ENCODE data around the gene MAPK14.
"Not testable (repeated sequence)": the region's sequence is repeated elsewhere in the genome, so short reads cannot be mapped to it uniquely, and the experiment has no call there.

Gene MAPK14

DNA sequence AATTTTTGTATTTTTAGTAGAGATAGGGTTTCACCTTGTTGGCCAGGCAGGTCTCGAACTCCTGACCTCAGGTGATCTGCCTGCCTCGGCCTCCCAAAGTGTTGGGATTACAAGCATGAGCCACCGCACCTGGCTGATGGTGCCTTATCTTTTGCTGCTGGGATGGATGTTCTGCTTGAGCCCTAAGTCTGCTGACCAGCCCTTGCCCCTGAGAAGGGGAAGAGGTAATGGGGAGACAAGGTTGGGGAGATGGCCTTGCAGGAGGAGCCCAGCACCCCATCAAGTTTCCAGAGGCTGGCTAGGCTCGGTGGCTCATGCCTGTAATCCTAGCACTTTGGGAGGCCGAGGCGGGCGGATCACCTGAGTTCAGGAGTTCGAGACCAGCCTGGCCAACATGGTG is 96.7 kb downstream of the MAPK14 start:
- not testable (repeated sequence) for DNase-seq

DNA sequence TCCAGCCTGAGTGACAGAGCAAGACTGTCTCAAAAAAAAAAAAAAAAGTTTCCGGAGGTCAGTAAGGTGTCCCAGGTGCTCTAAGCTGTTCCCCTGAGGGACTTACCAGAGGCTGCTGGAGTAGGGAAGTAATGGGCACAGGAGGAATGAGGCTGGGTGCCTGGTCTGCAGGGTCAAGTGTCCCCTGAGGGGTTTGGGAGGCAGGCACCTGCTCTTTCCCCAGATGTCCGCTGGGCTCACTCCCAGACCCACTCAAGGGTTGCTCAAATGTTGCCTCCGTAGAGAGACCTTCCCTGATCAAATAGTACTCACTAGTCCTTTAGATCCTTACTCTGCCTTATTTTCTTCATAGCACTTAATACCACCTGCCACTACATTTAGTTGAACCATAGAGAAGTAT is 97.3 kb downstream of the MAPK14 start:
- DNase-seq: peak in 1 of 2 experiments; percentile 53

DNA sequence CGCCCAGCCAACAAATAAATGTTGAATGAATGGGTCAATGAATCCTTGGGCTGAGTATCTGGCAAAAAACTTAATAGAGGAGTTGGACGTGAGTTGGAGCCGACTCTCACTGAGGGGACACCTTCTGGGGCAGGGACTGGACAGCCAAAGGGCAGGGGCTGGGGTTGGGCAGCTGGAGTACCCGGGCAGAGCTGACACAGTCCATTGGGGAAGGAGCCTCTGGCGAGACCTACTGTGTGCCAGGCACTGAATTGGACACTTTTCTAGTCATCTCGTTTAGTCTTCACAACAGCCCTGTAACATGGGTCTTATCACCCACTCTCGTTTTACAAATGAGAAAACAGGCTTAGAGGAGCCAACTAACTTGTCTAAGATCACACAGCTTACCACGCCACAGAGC is 98.0 kb downstream of the MAPK14 start:
- DNase-seq: no peak

DNA sequence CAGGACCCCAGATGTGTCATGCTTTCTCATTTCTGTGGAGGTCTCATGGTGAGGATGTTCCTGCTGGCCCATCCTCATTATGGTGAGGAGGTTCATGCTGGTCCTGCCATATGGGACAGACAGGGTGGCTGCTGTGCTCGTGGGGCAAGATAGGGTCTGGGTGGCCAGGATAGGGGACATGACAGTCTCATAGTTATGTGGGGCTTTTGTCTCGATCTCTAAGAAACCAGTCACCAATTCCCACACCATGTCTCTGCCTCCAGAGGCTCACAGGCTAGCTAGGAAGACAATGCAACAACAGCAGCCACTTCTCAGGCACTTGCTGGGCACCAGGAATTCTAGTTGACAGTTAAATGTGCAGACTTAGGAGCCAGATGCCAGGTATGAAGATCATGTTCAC is 98.5 kb downstream of the MAPK14 start:
- no peak for DNase-seq

DNA sequence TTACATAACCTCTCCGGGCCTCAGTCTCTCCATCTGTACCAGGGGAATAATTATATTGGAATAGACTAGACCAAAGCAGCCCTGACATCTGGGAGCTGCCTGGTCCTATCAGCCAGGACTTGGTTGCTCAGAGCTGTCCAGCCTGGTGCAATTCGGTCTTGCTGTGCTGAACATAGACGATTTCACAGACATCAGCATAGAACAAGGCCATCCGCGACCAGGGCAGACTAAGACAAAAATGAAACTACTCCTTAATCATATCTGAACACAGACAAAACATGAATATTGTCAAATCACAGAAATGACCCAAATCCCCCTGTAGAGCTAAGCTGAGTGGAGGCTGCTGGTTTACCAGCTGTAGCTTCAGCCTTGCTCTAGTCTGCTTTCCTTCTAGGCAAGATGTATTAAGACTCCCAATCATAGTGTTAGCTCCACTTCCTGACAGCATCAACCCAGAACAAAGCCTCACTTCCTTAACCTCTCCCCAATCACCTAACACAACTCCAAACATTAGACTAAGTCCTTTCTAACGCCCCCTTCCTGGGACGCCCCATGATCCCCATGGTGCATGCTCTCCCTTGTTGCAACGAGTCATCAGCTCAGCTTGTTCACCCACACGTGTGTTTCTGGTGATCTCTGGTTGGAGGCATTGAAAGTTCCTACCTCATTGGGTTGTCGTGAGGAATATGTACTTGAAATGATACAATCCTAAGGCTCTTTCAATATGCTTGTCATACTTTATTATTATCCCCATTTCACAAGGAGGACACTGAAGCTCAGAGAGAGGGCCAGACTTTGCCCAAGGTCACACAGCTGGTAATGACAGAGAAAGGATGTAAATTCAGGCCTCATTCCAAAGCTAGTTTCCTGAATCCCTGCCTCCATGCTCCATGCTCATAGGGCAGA is 99.2 kb downstream of the MAPK14 start:
- DNase-seq: no peak

DNA sequence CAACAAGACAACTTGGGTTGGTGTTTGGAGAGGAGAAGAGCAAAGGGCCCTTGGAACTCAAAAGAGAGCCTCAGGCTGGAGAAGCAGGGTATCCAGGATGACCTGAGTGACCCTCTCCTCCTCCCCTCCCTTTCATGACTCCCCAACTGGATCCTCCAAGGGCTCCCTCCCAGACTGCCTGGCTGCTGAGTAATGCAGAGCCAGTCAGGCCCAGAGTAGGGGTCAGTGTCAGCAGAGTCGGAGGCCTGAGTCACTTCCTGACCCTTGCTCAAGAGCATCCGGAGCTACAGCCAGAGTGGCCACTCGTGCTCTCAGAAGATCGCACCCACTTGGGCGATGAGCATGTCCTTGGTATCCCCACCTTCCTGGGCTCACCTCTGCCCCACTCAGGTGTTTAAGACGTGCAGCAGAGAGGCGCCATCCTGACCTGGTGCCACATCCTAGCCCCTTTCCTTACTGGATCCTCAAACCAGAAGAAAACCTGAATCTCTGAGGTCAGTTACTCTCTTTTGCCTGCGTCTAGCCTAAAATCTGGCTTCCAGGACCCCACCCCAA is 99.9 kb downstream of the MAPK14 start:
- no peak for DNase-seq

DNA sequence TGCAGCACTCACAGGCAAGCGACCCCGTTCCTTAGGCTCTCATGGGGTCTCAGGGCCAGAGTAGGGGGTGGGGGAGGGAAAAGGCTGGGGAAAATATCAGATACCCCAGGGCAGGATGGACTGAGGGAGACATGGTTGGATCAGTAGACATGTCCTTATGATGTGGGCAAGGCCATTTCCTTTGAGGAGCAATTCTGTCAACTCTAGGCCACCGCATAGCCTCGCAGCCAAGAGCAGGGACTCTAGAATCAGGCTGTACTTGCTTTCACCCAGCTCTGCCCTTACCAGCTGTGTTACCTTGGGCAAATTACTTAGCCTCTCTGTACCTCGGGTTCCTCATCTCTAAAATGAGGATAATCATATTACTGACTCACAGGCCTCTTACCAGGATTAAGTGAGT is 100.5 kb downstream of the MAPK14 start:
- DNase-seq: no peak

DNA sequence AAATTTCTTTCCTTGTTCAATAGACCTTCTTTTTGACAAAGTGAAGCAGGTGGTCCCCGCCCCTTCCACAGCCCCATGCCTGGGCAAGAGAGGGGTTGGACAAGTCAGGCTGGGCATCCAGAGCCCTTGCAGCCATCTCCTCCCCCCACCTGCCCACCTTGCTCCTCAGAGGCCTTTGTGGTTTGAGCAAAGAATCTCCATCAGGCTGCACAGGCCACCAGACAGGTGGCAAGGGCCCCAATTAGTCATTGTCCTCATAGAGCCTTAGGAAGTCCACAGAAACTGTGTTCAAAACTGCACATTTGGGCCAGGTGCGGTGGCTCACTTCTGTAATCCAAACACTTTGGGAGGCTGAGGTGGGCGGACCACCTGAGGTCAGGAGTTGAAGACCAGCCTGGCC is 101.2 kb downstream of the MAPK14 start:
- DNase-seq: peak in 1 of 2 experiments; percentile 44

DNA sequence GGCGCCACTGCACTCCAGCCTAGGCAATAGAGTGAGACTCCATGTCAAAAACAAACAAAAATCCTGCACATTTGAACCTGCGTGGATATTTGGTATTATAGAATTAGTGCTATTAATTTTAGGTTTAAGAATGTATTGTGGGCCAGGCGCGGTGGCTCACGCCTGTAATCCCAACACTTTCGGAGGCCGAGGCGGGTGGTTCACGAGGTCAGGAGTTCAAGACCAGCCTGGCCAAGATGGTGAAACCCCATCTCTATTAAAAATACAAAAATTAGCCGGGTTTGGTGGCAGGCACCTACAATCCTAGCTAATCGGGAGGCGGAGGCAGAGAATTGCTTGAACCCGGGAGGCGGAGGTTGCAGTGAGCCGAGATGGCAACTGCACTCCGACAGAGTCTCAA is 101.7 kb downstream of the MAPK14 start:
- not testable (repeated sequence) for DNase-seq

DNA sequence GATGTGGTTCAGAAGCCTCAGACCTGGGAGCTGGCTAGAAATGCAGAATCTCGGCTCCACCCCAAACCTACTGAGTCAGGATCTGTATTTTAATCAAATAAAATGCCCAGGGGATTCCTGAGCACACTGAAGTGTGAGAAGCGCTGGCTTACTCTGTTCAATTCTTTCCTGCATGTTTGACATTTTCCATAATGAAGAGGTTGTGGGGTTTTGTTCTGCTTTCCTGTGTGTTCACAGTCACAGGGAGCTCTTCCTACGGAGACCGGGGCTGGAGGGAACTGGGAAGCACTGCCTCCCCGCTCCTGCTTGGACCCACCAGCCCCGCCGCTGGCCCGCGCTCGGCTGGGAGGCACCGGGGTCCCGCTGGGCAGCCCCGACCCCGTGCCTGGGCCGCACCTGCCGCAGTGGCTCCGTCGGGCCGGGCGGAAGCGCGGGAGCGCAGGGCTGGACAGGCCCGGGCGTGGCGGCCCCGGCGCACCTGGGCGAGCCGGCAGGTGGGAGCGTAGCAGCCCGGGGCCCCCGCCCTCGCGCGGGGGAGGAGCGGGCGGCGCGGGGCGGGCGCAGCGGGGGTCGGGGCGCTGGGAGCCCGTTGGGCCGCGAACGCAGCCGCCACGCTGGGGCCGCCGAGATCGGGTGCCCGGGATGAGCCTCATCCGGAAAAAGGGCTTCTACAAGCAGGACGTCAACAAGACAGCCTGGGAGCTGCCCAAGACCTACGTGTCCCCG is 102.5 kb downstream of the MAPK14 start, which contains the start of gene MAPK13:
TSS of gene MAPK13 (plus strand) at position 573 of the 726 bp plus-strand sequence. CDS start at position 643, 70 bp downstream.
- no peak for DNase-seq

DNA sequence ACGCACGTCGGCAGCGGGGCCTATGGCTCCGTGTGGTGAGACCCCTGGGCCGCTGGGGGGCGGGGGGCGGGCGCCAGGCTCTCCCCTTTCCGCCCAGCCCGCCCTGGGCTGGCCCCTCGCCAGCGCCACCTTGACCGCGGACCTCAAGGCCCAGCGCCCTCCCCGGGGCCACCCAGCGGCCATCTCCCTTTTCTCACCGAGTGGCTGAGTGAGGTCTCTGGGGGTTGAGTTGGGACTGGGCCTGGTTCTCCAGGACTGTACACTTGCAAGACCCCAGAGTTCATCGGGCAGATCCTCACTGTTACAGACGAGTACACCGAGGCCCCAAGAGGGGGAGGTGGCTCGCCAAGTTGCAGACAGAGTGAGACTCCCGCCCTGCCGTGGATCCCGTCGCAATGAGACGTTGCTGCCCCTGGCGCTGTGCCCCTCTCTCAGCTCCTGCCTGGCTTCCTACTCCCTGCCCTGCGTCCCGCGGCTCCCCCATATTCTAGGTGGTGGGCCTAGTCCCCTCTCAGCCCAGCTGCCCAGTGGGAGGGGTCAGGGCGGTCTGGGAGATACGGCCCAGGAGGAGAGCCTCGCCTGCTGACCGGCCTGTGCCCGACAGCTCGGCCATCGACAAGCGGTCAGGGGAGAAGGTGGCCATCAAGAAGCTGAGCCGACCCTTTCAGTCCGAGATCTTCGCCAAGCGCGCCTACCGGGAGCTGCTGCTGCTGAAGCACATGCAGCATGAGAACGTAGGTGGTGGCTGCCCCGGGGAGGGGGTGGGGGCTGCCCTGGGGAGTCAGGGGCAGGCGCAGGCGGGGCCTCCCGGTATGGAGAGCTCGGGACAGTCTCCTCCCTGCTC is 103.3 kb downstream of the MAPK14 start:
- no peak for DNase-seq

DNA sequence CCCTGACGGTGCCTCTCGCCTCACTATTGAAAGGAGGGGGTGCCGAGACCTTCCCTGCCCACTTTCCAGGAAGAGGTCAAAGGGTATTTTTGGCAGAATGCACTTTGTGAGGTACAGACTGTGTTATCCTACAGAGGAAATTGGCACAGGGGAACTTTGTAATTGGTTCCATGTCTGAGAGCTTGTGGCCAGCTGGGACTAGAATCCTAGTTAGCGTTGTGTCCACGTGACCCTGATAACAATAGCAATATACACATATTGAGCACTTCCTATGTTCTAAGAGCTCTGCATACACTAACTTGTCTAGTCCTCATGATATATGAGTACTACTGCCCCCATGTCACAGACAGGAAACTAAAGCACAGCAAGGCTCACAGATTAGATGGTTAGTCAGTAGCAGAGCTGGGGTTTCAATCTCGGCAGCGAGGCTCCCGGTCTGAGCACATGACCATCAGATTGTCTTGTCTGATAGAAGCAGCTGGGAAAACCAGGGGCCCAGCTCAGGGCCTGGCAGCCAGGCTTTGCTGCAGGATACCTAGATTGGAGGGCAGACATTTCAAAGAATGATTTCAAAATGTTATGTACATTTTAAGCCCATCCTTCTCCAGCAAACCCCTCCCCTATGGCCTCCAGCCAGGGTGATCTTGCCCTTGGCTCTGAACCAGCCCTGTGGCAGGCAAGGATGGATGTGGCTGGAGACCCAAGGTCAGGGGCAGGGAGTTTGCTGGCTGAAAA is 104.1 kb downstream of the MAPK14 start:
- no peak for DNase-seq

DNA sequence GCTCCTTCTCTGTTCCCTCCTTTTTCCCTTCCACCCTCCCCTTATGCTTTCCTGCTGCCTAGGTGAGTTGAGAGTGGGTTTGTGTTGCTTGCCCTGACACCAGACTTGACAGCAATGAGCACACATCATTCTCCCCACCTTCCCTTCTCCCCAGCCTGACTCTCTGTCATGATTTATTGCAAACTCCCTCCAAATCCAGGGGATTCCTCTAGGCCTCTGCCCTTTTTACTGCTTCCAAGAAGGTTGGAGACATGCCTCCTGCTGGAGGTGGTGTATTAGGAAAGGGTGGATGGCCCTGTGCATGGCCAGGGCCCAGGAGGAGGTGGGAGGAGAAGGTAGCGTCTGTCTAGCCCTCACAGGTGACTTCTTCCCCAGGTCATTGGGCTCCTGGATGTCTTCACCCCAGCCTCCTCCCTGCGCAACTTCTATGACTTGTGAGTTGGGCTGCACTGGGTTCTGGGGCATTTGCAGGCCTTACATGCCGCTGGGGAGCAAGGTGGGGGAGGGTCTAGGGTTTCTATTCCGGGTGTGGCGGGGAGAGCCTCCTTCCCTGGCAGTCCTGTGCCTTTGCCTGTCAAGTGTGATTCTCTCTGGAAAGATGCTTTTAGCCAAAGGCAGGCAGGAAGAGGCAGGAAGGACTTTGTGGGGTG is 104.8 kb downstream of the MAPK14 start:
- DNase-seq: no peak

DNA sequence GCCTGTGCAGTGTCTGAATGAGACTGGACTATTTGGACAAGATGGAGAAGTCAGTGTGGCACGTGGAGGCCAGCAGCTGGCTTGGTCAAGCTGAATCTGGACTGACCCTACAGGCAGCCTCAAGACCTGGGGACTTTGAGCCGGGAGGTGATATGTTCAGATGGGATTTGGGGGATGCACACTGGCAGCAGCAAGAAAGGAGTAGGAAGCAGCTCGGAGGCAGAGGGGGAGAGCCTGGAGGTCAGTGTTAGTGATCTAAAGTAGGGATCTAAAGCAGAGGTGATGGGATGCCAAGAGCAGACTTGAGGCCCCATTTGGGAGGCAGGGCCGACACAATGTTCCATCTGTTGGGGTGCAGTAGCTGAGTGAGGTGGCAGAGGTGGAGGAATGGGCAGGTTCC is 105.5 kb downstream of the MAPK14 start:
- no peak for DNase-seq

DNA sequence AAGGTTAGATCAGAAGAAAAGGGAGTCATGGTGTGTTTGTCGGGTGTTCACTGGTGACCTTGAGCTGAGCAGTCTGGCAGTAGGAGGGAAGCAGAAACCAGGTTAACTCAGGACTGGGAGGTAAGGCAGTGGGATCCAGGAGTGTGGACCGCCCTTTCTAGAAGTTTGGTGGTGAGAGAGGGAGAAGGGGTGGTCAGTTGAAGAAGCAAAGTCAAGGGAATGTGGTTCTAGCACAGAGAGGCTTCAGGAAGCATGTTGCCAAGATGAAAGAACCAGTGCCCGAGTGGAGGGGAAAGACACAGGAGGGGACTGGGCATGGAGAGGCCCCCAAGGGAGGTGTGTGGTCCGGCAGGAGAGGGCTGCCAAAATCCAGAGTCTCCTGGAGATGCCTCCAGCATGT is 106.3 kb downstream of the MAPK14 start:
- no peak for DNase-seq

DNA sequence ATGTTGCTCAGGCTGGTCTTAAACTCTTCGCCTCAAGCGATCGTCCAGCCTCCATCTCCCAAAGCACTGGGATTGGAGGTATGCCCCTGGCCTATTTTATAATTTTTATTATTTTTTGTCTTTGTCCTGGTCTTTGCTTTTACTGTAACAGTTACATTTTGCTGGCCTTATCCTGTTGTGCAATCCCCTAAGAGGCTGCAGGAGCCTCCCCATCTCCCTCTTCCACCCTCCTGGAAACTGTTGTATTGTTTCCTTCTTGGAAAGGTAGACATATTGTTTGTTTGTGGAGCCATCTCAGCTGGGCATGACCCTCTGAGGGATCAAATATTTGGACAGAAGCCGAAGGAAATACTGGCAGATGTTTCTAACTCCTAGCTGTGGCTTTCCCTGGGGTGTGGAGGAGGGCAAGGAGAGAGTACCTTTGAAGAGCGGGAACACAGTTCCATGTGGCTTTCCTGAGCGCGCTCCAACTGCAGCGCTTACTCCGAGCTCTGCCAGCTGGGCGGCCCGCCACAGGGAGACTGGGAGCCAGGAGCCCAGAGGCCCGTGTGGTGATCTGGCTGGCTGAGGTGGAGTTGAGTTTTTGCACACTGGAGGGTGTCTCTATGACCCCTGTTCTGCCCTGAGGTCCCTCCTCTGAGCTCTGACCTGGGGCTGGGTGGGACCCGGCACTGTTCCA is 107.6 kb downstream of the MAPK14 start:
- DNase-seq: peak in 1 of 2 experiments; percentile 29

DNA sequence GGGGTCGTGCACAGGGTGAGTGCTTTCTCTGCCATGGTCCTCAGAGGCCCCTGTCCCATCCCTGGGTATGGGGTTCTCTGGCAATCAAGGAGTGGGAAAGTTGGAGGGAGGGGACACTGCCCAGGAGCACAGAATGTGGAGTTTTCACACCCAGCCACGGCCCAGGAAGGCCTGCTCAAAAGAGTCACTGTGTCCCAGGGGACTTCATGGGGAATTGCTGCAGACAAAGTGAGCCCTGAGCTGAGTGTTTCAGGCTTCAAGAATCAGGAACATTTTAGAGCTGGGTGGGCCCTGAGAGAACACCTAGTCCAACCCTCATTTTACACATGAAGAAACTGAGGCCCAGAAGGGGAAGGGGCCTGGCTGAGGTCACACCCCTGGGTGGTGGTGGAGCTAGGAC is 108.4 kb downstream of the MAPK14 start:
- no peak for DNase-seq

DNA sequence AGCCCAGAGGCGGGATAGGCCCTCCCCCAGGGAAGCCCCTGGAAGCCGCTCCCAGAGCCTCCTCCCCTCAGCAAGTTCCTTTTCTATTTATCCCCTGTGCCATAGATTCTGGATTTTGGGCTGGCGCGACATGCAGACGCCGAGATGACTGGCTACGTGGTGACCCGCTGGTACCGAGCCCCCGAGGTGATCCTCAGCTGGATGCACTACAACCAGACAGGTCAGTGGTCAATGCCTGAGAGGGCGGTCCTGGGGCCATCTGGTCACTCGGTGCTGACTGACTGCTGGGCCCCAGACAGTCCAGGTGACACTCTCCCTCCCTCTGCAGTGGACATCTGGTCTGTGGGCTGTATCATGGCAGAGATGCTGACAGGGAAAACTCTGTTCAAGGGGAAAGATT is 108.9 kb downstream of the MAPK14 start:
- no peak for DNase-seq

DNA sequence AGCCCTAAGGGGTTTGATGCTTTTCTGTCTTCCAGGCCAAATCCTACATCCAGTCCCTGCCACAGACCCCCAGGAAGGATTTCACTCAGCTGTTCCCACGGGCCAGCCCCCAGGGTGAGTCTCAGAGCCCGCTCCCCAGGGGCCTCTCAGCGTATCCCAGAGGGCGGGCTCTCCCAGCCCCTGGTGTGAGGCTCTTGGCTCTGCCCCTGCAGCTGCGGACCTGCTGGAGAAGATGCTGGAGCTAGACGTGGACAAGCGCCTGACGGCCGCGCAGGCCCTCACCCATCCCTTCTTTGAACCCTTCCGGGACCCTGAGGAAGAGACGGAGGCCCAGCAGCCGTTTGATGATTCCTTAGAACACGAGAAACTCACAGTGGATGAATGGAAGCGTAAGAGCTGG is 111.1 kb downstream of the MAPK14 start:
- DNase-seq: no peak

DNA sequence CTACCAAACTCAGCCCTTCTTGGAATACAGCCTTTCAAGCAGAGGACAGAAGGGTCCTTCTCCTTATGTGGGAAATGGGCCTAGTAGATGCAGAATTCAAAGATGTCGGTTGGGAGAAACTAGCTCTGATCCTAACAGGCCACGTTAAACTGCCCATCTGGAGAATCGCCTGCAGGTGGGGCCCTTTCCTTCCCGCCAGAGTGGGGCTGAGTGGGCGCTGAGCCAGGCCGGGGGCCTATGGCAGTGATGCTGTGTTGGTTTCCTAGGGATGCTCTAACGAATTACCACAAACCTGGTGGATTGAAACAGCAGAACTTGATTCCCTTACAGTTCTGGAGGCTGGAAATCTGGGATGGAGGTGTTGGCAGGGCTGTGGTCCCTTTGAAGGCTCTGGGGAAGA is 111.8 kb downstream of the MAPK14 start:
- DNase-seq: peak; percentile 34 to 64
